H4 (cell line): ENCODE results near the gene TNC. TPM values are rescaled to one million over a fixed set of nuclear protein-coding genes. Genes with fewer than 3 reads are reported as not detected.
"Not testable (repeated sequence)": the region's sequence is repeated elsewhere in the genome, so short reads cannot be mapped to it uniquely, and the experiment has no call there.

Source experiments
- DNase-seq: peaks from one replicate; pipeline ENCODE4 v3.0.0-alpha.2; 2015; ENCODE audit warnings: low spot score
- total RNA-seq: library from RNA; depleted of rRNA; stranded (reverse); fragments of >200 nt; shearing (Covaris generic); gene quantifications from 2 replicates; pipeline ENCODE4 v1.2.3, GENCODE V29; 2014

TNC gene
- total RNA-seq, 1 experiment from 2014 or later: 45.9 TPM

GRCh38 chr9:115135821-115136778 lies 18.1 kb upstream of the TNC start:
- no peak for DNase-seq

GRCh38 chr9:115134941-115135340 lies 17.0 kb upstream of the TNC start:
- DNase-seq: no peak

- peak; percentile 42 for DNase-seq
Observed at GRCh38 chr9:115133649-115134048, 15.7 kb upstream of the TNC start.

- no peak for DNase-seq
Observed at GRCh38 chr9:115132648-115133047, 14.7 kb upstream of the TNC start.

- no peak for DNase-seq
Observed at GRCh38 chr9:115130176-115130575, 12.2 kb upstream of the TNC start.

GRCh38 chr9:115128726-115129125 lies 10.8 kb upstream of the TNC start:
- DNase-seq: not testable (repeated sequence)

GRCh38 chr9:115127191-115127817 lies 9.3 kb upstream of the TNC start:
- DNase-seq: no peak

- DNase-seq: no peak
Observed at GRCh38 chr9:115126404-115126803, 8.4 kb upstream of the TNC start.

GRCh38 chr9:115122937-115123336 lies 5.0 kb upstream of the TNC start:
- DNase-seq: no peak

- DNase-seq: peak; percentile 70
Observed at GRCh38 chr9:115121181-115121580, 3.2 kb upstream of the TNC start.

- DNase-seq: peak; percentile 97
Observed at GRCh38 chr9:115118879-115119218, 892 bp upstream of the TNC start.

- DNase-seq: no peak
Observed at GRCh38 chr9:115116421-115117284, 1.3 kb downstream of the TNC start.

- peak; percentile 25 for DNase-seq
Observed at GRCh38 chr9:115115924-115116323, 2.0 kb downstream of the TNC start.

GRCh38 chr9:115115117-115115880 lies 2.7 kb downstream of the TNC start:
- peak; percentile 14 for DNase-seq

GRCh38 chr9:115114546-115114945 lies 3.4 kb downstream of the TNC start:
- DNase-seq: no peak

GRCh38 chr9:115114084-115114483 lies 3.9 kb downstream of the TNC start:
- DNase-seq: no peak

- no peak for DNase-seq
Observed at GRCh38 chr9:115111874-115112273, 6.1 kb downstream of the TNC start.

GRCh38 chr9:115109486-115109885 lies 8.5 kb downstream of the TNC start:
- DNase-seq: no peak

- no peak for DNase-seq
Observed at GRCh38 chr9:115107701-115108100, 10.3 kb downstream of the TNC start.

GRCh38 chr9:115106642-115107041 lies 11.3 kb downstream of the TNC start:
- DNase-seq: no peak

- DNase-seq: no peak
Observed at GRCh38 chr9:115106001-115106400, 12.0 kb downstream of the TNC start.
